GM12878 (cell line): Measurements from ENCODE around the gene CYP26B1.

ENCODE experiments used
- CTCF ChIP-seq, 3 experiments: IDR thresholded peaks in 2 of 3; conservative IDR thresholded peaks in 1 of 3; 2 replicates each; pipeline ENCODE4 v1.5.1; 2011; ENCODE audit warnings: low read depth in 3 of 3, low read length in 3 of 3, mild to moderate bottlenecking in 3 of 3, control low read depth in 2 of 3, moderate library complexity in 2 of 3, inconsistent platforms in 1 of 3, mixed read lengths in 1 of 3; ENCODE audit not compliant: control insufficient read depth in 2 of 3, insufficient read depth in 1 of 3; ENCODE audit errors: extremely low read depth in 1 of 3
- NR2C2 ChIP-seq: IDR thresholded peaks from 2 replicates; pipeline ENCODE4 v1.6.1; 2011; ENCODE audit warnings: borderline replicate concordance, low read depth; ENCODE audit not compliant: control insufficient read depth, insufficient read length
- POLR2AphosphoS5 ChIP-seq: IDR thresholded peaks from 2 replicates; pipeline ENCODE4 v1.6.1; 2011; ENCODE audit warnings: mild to moderate bottlenecking, low read length, inconsistent platforms
- PRDM15 ChIP-seq: fragments of 450-650 bp; formaldehyde crosslinking; IDR thresholded peaks from 2 replicates; pipeline ENCODE4 v1.4.0; 2020; ENCODE audit warnings: mild to moderate bottlenecking, moderate library complexity

- TF ChIP-seq POLR2AphosphoS5 (no peak), CTCF (IDR thresholded peaks at IDR 0.05 in 2 of 3, conservative IDR thresholded peaks at IDR 0.05 in 1 of 3; ENCODE audit: control insufficient read depth in 2 of 3, extremely low read depth in 1 of 3, insufficient read depth in 1 of 3, low read depth in 3 of 3, low read length in 3 of 3) (no peak), NR2C2 (no peak), PRDM15 (CRISPR knock-in tag) (no peak)
Observed at GRCh38 chr2:72146347-72147302, 1.0 kb downstream of the CYP26B1 start.
